H9 (cell line): ENCODE data around the gene LRP3. TPM values are rescaled to one million over a fixed set of nuclear protein-coding genes. Genes with fewer than 3 reads are reported as not detected.

ENCODE experiments used
- DNase-seq: peaks from one replicate; pipeline ENCODE4 v3.0.0-alpha.2; 2017
- H2AFZ ChIP-seq: one replicate; pipeline ENCODE4 v1.6.1; 2013; ENCODE audit warnings: mild to moderate bottlenecking, low read length, control low read depth, moderate library complexity
- H2AK5ac ChIP-seq: 2 replicates; pipeline ENCODE4 v1.6.1; 2013; ENCODE audit warnings: low read length, control low read depth, mixed read lengths; ENCODE audit not compliant: insufficient read length
- H2BK120ac ChIP-seq: one replicate; pipeline ENCODE4 v1.6.1; 2013; ENCODE audit warnings: low read depth, mild to moderate bottlenecking, low read length, control low read depth, inconsistent platforms; ENCODE audit not compliant: poor library complexity, severe bottlenecking
- H2BK12ac ChIP-seq: 2 replicates; pipeline ENCODE4 v1.6.1; 2013; ENCODE audit warnings: low read length, control low read depth, mixed read lengths, low read depth; ENCODE audit not compliant: insufficient read length
- H2BK15ac ChIP-seq: 2 replicates; pipeline ENCODE4 v1.6.1; 2013; ENCODE audit warnings: low read depth, low read length, control low read depth
- H2BK20ac ChIP-seq: one replicate; pipeline ENCODE4 v1.6.1; 2013; ENCODE audit warnings: low read depth, mild to moderate bottlenecking, low read length, control low read depth, inconsistent platforms; ENCODE audit not compliant: poor library complexity, severe bottlenecking
- H2BK5ac ChIP-seq: 2 replicates; pipeline ENCODE4 v1.6.1; 2013; ENCODE audit warnings: low read length, control low read depth, mixed read lengths; ENCODE audit not compliant: insufficient read length
- H3K14ac ChIP-seq: 2 replicates; pipeline ENCODE4 v1.6.1; 2013; ENCODE audit warnings: low read length, control low read depth; ENCODE audit not compliant: insufficient read depth
- H3K18ac ChIP-seq: 2 replicates; pipeline ENCODE4 v1.6.1; 2013; ENCODE audit warnings: low read depth, mild to moderate bottlenecking, mixed read lengths, low read length, control low read depth; ENCODE audit not compliant: insufficient read length
- H3K23ac ChIP-seq: 2 replicates; pipeline ENCODE4 v1.6.1; 2013; ENCODE audit warnings: low read length, control low read depth, mixed read lengths, low read depth; ENCODE audit not compliant: insufficient read length
- H3K23me2 ChIP-seq: 2 replicates; pipeline ENCODE4 v1.6.1; 2013; ENCODE audit warnings: low read depth, mild to moderate bottlenecking, mixed read lengths, low read length, control low read depth; ENCODE audit not compliant: insufficient read length, poor library complexity, severe bottlenecking
- H3K27ac ChIP-seq: 2 replicates; pipeline ENCODE4 v1.5.1; 2013; ENCODE audit warnings: low read length, control low read depth, mixed read lengths, low read depth; ENCODE audit not compliant: insufficient read length
- H3K27me3 ChIP-seq: 2 replicates; pipeline ENCODE4 v1.6.1; 2013; ENCODE audit warnings: low read length, control low read depth, inconsistent platforms; ENCODE audit not compliant: insufficient read depth
- H3K4ac ChIP-seq: 2 replicates; pipeline ENCODE4 v1.6.1; 2013; ENCODE audit warnings: low read depth, mild to moderate bottlenecking, control low read depth, inconsistent platforms, low read length, moderate library complexity
- H3K4me1 ChIP-seq: 2 replicates; pipeline ENCODE4 v1.6.1; 2013; ENCODE audit warnings: low read length, control low read depth, inconsistent platforms; ENCODE audit not compliant: insufficient read depth
- H3K4me2 ChIP-seq: 2 replicates; pipeline ENCODE4 v1.6.1; 2013; ENCODE audit warnings: low read length, control low read depth, mixed read lengths; ENCODE audit not compliant: insufficient read length, insufficient read depth
- H3K56ac ChIP-seq: 2 replicates; pipeline ENCODE4 v1.6.1; 2013; ENCODE audit warnings: low read depth, mild to moderate bottlenecking, mixed read lengths, low read length, control low read depth; ENCODE audit not compliant: insufficient read length
- H3K79me1 ChIP-seq: 2 replicates; pipeline ENCODE4 v1.6.1; 2013; ENCODE audit warnings: low read depth, mild to moderate bottlenecking, moderate library complexity, low read length, control low read depth, inconsistent platforms; ENCODE audit not compliant: insufficient read depth, poor library complexity, severe bottlenecking
- H3K79me2 ChIP-seq: 2 replicates; pipeline ENCODE4 v1.6.1; 2013; ENCODE audit warnings: low read length, control low read depth, inconsistent platforms; ENCODE audit not compliant: insufficient read depth
- H3K9ac ChIP-seq: 2 replicates; pipeline ENCODE4 v1.6.1; 2013; ENCODE audit warnings: low read length, control low read depth, mixed read lengths; ENCODE audit not compliant: insufficient read length; ENCODE audit errors: extremely low read depth
- H3K9me3 ChIP-seq: one replicate; pipeline ENCODE4 v1.6.1; 2013; ENCODE audit warnings: low read depth, low read length, inconsistent platforms; ENCODE audit not compliant: control insufficient read depth
- H3T11ph ChIP-seq: one replicate; pipeline ENCODE4 v1.6.1; 2013; ENCODE audit warnings: mild to moderate bottlenecking, low read length, control low read depth, inconsistent platforms
- H4K20me1 ChIP-seq: one replicate; pipeline ENCODE4 v1.6.1; 2013; ENCODE audit not compliant: control insufficient read depth, insufficient read length, insufficient read depth
- H4K5ac ChIP-seq: 2 replicates; pipeline ENCODE4 v1.6.1; 2013; ENCODE audit warnings: low read depth, mild to moderate bottlenecking, mixed read lengths, low read length, control low read depth; ENCODE audit not compliant: insufficient read length
- H4K8ac ChIP-seq: replicated peaks from 2 replicates; pipeline ENCODE4 v1.6.1; 2013; ENCODE audit warnings: low read length, control low read depth, mixed read lengths, low read depth; ENCODE audit not compliant: insufficient read length
- H4K91ac ChIP-seq: 2 replicates; pipeline ENCODE4 v1.6.1; 2013; ENCODE audit warnings: low read depth, mild to moderate bottlenecking, moderate library complexity, mixed read lengths, low read length, control low read depth; ENCODE audit not compliant: insufficient read length
- H3K27ac Mint-ChIP-seq, 3 experiments: 2 replicates in 2 of 3; 3 replicates in 1 of 3; pipeline ENCODE4 v1.8.0; 2020 to 2021; ENCODE audit warnings: mixed read lengths in 3 of 3, mild to moderate bottlenecking in 1 of 3, moderate library complexity in 1 of 3
- H3K27me3 Mint-ChIP-seq: 2 replicates; pipeline ENCODE4 v1.8.0; 2021; ENCODE audit warnings: low read depth, mild to moderate bottlenecking, moderate library complexity, mixed read lengths
- H3K36me3 Mint-ChIP-seq, 3 experiments: 2 replicates in 2 of 3; 3 replicates in 1 of 3; pipeline ENCODE4 v1.8.0; 2020 to 2021; ENCODE audit warnings: low read depth in 3 of 3, mixed read lengths in 3 of 3; ENCODE audit not compliant: insufficient read depth in 1 of 3
- H3K4me1 Mint-ChIP-seq, 2 experiments: 2 replicates each; pipeline ENCODE4 v1.8.0; 2020; ENCODE audit warnings: mixed read lengths in 2 of 2
- H3K4me3 Mint-ChIP-seq, 2 experiments: 2 replicates in 1 of 2; 3 replicates in 1 of 2; pipeline ENCODE4 v1.8.0; 2020 to 2021; ENCODE audit warnings: mild to moderate bottlenecking in 2 of 2, mixed read lengths in 2 of 2, moderate library complexity in 1 of 2
- H3K9me3 Mint-ChIP-seq, 2 experiments: 2 replicates in 1 of 2; 3 replicates in 1 of 2; pipeline ENCODE4 v1.8.0; 2020; ENCODE audit warnings: mild to moderate bottlenecking in 2 of 2, mixed read lengths in 2 of 2, moderate library complexity in 1 of 2
- WGBS: extraction: QIAGEN DNeasy Blood & Tissue Kit; methylation state at CpG from one replicate; pipeline ENCODE4 v1.1.7; 2013; ENCODE audit warnings: missing lambda C conversion rate, low lambda C conversion rate, mixed read lengths; ENCODE audit not compliant: insufficient read length; ENCODE audit errors: extremely low coverage; 5-methylcytosine and 5-hydroxymethylcytosine counted together
- total RNA-seq: library from RNA; stranded (reverse); gene quantifications from 2 replicates; pipeline ENCODE4 v1.2.1, GENCODE V29; 2021
- TF ChIP-seq, protein P1 (sequence below): fragments of 200-600 bp; sonication (generic); conservative IDR thresholded peaks from 3 replicates; pipeline ENCODE4 v1.8.0; 2021; ENCODE audit warnings: antibody characterized with exemption, mild to moderate bottlenecking

The LRP3 gene
- total RNA-seq, 1 experiment from 2014 or later, result 29.2 TPM

DNA sequence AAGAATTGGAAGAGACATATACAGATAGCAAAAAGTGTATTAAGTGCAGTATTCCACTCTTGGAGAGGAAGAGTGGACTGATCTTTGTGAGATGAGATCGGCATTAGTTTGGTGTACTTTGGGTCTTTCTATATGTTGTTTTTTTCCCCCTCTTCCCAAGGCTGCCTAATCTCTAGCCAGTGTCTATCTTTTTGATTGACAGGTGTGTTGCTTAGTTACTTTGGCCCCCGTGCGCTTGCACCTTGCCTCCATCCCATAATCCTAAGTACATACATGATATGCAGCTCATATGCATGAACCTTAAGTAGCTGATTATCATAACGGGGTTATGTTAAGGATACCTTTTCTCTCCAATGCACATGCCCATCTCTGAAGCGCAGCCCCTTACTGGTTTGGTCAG is 35.8 kb downstream of the LRP3 start:
- TF ChIP-seq, protein P1, sequence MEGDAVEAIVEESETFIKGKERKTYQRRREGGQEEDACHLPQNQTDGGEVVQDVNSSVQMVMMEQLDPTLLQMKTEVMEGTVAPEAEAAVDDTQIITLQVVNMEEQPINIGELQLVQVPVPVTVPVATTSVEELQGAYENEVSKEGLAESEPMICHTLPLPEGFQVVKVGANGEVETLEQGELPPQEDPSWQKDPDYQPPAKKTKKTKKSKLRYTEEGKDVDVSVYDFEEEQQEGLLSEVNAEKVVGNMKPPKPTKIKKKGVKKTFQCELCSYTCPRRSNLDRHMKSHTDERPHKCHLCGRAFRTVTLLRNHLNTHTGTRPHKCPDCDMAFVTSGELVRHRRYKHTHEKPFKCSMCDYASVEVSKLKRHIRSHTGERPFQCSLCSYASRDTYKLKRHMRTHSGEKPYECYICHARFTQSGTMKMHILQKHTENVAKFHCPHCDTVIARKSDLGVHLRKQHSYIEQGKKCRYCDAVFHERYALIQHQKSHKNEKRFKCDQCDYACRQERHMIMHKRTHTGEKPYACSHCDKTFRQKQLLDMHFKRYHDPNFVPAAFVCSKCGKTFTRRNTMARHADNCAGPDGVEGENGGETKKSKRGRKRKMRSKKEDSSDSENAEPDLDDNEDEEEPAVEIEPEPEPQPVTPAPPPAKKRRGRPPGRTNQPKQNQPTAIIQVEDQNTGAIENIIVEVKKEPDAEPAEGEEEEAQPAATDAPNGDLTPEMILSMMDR, result no peak
- Histone ChIP-seq H2BK120ac (no peak overlapping the region), H3K9ac (no peak overlapping the region), H3K79me2 (no peaks in the 10 kb centered on the region), H3K9me3 (no peaks in the 10 kb centered on the region), H2BK12ac (no peak overlapping the region), H3K56ac (no peak overlapping the region), H3K23me2 (peaks cover 10% of the 10 kb centered on the region), H4K91ac (no peak overlapping the region), H3K14ac (no peak overlapping the region), H3K27me3 (peaks cover 11% of the 10 kb centered on the region; the same call in 1 of the 2 replicates), H3K4ac (no peak overlapping the region), H3K4me1 (no peaks in the 10 kb centered on the region), H2AK5ac (no peak overlapping the region), H3T11ph (no peak overlapping the region), H3K79me1 (no peaks in the 10 kb centered on the region), H3K18ac (no peak overlapping the region), H2AFZ (no peak overlapping the region), H3K4me2 (no peak overlapping the region), H4K8ac (no peak overlapping the region), H2BK5ac (no peak overlapping the region), H4K20me1 (no peaks in the 10 kb centered on the region), H3K23ac (no peak overlapping the region), H2BK15ac (no peak overlapping the region), H2BK20ac (no peak overlapping the region), H4K5ac (no peak overlapping the region), H3K27ac (no peak overlapping the region)
- peaks cover 8% of the 10 kb centered on the region in 2 experiments; a peak in 3 of 4 replicates for H3K4me1 Mint-ChIP-seq
- H3K27me3 Mint-ChIP-seq, result peaks cover 51% of the 10 kb centered on the region
- H3K9me3 Mint-ChIP-seq, result peaks cover 22 to 24% of the 10 kb centered on the region in 2 experiments
- peaks cover 6 to 17% (median 7%) of the 10 kb centered on the region in 3 experiments; a peak in 5 of 7 replicates for H3K36me3 Mint-ChIP-seq
- no CpG with 5 or more reads among the region's 5 CpGs for WGBS
- DNase-seq, result no peak
- no peak overlapping the region for H3K4me3 Mint-ChIP-seq
- H3K27ac Mint-ChIP-seq, result no peak overlapping the region
